Inferior parietal cortex (tissue), 1 donor: ENCODE results near the gene RETREG2.
"Not testable (repeated sequence)": the region's sequence is repeated elsewhere in the genome, so short reads cannot be mapped to it uniquely, and the experiment has no call there.

ENCODE experiments used
- DNase-seq: peaks from one replicate; pipeline ENCODE4 v3.0.0-alpha.2; 2016; ENCODE audit errors: extremely low spot score

RETREG2 gene

DNA sequence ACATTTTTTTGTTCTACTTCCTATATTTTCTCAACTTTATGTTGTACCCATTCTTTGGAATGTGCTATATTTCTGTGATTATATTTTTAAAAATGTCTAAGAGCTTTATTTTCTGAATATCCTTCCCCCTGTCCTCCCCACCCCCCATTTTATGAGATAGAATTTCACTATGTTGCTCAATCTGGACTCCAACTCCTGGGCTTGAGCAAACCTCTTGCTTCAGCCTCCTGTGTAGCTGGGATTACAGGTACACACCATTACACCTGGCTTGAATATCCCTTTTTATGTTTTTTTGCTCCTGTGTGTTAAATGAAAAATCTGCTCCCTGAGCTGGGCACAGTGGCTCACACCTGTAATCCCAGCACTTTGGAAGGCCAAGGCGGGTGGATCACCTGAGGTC lies 19.3 kb downstream of the RETREG2 start:
- DNase-seq: no peak

DNA sequence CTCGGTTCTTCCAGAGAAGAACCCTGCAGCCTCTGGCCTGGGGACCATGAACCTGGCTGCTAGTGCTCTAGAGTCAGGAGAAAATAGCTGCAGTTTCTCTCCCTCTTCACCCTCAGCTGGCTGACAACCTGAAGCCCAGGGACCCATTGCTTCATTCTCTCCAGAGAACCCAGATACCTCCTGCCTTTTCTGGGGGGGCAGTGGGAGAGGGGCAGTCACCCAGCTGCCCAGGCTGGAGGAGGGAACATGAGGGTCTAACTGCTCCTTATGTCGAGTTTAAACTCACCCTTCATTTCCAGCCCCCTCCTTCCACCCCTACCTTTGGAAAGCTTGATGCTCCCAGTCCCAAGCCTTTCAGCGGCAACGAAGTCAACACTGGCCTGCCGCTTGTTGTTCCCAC lies 20.9 kb downstream of the RETREG2 start:
- DNase-seq: no peak

DNA sequence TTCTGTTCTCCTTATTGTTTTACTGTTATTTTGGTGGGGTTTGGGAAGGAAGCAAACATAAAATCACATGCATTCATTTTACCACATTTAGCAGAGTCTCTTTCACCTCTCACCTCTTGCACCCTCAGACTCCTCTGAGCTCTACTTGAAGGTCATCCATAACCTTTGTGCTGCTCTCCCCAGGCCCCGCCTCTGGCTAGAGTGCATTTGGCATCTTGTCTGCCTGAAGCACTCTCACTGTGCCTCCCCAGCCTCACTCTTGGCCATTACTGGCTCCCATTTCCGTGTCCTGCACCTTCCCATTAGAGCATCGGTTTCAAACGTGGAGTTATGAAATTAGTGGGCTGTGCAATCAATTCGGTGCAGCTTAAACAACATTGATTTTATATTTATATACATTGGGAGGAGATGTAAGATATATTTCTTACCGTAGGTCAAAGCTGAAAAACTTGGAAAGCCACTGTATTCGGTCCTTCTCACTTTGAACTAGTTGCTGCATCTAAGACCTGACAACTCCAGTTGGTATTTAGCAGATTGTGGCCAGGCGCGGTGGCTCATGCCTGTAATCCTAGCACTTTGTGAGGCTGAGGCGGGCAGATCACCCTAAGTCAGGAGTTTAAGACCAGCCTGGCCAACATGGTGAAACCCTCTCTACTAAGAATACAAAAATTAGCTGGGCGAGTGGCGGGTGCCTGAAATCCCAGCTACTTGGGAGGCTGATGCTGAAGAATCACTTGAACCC lies 21.6 kb downstream of the RETREG2 start:
- no peak for DNase-seq

DNA sequence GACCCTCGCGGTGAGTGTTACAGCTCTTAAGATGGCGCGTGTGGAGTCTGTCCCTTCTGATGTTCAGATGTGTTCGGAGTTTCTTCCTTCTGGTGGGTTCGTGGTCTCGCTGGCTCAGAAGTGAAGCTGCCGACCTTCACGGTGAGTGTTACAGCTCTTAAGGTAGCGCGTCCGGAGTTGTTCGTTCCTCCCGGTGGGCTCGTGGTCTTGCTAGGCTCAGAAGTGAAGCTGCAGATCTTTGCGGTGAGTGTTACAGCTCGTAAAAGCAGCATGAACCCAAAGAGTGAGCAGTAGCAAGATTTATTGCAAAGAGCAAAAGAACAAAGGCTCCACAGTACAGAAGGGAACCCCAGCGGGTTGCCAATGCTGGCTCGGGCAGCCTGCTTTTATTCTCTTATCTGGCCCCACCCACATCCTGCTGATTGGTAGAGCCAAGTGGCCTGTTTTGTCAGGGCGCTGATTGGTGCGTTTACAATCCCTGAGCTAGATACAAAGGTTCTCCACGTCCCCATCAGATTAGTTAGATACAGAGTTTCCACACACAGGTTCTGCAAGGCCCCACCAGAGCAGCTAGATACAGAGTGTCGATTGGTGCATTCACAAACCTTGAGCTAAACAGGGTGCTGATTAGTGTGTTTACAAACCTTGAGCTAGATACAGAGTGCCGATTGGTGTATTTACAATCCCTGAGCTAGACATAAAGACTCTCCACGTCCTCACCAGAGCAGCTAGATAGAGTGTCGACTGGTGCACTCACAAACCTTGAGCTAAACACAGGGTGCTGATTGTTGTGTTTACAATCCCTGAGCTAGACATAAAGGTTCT lies 22.6 kb downstream of the RETREG2 start:
- not testable (repeated sequence) for DNase-seq

DNA sequence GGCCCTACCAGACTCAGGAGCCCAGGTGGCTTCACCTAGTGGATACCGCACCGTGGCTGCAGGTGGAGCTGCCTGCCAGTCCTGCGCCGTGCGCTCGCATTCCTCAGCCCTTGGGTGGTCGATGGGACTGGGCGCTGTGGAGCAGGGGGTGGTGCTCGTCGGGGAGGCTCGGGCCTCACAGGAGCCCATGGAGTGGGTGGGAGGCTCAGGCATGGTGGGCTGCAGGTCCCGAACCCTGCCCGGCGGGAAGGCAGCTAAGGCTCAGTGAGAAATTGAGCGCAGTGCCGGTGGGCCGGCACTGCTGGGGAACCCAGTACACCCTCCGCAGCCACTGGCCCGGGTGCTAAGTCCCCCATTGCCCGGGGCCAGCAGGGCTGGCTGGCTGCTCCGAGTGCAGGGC lies 23.3 kb downstream of the RETREG2 start:
- not testable (repeated sequence) for DNase-seq

DNA sequence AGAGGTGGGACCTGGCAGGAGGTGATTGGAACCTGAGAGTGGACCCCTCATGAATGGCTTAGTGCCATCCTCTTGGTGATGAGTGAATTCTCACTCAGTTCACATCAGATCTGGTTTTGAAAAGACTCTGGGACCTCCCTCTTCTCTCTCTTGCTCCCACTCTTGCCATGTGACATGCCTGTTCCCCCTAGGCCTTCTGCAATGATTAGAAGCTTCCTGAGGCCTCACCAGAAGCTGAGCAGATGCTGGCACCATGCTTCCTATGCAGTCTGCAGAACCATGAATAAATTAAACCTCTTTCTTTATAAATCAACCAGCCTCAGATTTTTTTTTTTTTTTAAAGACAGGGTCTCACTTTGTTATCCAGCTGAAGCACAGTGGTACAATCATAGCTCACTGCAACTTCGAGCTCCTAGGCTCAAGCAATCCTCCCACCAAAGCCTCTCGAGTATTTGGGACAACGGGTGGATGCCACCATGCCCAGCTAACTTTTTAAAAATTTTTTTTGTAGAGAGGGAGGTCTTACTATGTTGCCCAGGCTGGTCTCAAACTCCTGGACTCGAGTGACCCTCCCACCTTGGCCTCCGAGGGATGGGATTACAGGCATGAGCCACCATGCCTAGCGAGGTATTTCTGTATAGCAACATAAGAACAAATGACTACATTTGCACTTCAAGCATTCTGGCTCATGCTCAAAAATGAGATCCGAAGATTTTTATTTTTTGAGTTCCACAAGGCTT lies 26.5 kb downstream of the RETREG2 start:
- no peak for DNase-seq

DNA sequence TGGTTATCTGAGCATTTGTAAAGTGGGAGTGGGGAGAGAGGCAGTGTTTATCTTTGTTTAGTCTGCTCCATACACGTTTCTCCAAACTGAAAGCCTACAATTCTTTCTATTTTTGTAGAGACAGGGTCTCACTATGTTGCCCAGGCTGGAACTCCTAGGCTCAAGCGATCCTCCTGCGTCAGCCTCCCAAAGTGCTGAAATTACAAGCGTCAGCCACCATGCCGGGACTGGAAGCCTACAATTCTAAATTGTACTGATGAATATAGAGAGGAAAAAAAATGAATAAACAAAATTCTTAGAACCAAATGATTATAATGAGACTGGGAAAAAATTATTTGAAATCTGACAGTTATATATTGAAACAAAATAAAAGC lies 27.1 kb downstream of the RETREG2 start:
- no peak for DNase-seq

DNA sequence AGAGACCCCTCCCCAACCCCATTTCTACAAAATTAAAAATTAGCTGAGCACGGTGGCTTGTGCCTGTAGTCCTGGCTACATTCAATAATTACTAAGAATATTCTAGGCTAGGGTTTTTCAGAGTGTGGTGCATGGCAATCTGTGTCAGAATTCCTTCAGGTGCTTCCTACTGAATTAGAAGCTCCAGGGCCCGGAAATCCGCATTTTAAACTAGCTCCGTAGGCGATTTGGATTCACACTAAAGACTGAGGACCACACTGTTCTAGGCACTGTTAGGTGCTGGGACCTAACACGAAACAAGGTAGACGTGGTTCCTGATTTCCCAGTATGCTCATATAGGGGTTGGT lies 27.9 kb downstream of the RETREG2 start:
- DNase-seq: no peak

DNA sequence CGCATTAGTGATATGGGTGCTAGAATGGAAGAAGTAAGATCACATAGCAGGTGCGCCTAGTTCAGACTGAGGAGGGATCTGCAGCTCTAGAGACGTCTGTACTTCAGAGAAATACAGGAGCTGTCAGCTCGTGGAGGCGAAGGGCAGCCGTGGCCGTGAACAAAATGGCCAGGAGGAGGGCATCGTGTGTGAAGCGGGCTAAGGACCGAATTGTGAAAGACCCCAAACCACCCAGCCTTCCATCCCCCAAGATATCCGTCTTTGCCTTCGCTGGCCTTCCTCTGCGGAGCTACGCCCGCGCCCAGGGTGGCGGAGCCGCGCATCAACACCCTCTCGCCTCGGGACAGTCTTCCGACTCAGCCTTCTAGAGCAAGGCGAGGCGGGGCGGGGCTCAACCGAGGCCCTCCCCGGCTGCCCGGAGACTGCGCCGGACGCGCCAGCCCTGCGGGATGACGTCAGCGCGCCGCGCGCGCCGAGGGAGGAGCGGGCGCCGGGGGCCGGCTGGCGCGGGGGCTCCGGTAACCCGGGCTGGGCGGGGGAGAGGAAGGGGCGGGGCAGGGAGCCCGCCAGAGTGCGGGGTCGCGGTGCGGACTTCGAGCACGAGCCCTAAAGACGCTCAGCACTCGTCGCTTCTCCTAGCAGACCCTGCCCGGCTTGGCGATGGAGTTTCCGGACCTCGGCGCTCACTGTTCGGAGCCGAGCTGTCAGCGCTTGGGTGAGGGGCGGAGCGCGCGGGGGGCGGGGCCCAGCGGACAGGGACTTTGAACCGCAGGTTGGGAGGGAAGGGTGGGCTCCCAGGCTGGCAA lies 28.5 kb downstream of the RETREG2 start, which contains the start of gene ZFAND2B:
Gene ZFAND2B (plus strand): TSS at position 455 of the 806 bp plus-strand sequence. CDS start 206 bp downstream, at position 661.
- DNase-seq: peak; percentile 94

DNA sequence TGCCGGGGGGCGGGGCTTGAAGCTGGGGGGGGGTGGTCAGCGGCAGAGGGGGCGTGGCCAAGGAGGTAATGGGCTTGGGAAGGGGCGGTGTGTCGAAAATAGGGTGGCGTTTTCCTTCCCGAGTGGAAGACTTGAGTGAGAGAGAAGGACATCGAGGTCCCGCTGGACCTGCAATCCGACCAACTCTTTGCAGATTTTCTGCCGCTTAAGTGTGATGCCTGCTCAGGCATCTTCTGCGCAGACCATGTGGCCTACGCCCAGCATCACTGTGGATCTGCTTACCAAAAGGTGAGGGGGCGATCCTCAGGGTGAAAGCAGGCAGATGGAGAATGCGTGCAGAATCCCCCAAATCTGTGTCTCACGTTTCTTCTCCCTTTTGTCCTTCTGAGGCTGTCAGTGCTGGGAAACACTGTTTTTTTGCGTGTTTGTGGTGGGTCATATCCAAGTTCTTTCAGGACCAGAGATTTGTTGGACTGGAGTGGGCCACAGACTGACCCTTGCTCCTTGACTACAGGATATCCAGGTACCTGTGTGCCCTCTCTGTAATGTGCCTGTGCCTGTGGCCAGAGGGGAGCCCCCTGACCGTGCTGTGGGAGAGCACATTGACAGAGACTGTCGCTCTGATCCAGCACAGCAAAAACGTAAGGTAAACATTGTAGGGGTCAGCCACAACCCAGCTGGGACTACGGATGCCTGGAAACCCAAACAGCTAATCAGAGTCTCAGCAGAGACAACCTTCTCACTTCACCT lies 29.2 kb downstream of the RETREG2 start:
- DNase-seq: peak; percentile 43

DNA sequence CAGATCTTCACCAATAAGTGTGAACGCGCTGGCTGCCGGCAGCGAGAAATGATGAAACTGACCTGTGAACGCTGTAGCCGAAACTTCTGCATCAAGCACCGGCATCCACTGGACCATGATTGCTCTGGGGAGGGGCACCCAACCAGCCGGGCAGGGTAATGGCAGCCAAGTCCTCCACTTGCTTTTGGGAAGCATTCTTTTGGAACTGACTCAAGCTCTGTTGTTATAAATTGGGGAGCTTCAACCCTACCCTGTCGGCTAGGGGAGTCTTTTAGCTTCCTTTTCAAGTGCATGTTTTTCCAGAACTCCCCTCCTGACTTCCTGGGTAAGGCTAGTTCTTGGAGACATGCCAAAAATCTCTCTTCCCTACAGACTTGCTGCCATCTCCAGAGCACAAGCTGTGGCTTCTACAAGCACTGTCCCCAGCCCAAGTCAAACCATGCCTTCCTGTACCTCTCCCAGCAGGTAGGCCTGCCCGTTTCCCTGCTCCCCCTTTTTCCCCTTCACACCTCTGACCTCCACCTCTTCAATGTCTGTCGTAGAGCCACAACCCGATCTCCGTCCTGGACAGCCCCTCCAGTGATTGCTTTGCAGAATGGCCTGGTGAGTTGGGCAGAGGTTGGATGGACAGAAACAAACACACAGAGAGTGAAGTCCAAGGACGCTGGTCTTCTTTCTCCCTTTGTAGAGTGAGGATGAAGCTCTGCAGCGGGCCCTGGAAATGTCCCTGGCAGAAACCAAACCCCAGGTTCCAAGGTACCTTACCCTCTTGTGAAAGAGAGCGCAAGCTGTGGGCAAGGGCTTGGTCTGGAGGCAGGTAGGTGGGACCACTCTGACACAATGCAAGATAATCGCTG lies 30.0 kb downstream of the RETREG2 start:
- DNase-seq: no peak

DNA sequence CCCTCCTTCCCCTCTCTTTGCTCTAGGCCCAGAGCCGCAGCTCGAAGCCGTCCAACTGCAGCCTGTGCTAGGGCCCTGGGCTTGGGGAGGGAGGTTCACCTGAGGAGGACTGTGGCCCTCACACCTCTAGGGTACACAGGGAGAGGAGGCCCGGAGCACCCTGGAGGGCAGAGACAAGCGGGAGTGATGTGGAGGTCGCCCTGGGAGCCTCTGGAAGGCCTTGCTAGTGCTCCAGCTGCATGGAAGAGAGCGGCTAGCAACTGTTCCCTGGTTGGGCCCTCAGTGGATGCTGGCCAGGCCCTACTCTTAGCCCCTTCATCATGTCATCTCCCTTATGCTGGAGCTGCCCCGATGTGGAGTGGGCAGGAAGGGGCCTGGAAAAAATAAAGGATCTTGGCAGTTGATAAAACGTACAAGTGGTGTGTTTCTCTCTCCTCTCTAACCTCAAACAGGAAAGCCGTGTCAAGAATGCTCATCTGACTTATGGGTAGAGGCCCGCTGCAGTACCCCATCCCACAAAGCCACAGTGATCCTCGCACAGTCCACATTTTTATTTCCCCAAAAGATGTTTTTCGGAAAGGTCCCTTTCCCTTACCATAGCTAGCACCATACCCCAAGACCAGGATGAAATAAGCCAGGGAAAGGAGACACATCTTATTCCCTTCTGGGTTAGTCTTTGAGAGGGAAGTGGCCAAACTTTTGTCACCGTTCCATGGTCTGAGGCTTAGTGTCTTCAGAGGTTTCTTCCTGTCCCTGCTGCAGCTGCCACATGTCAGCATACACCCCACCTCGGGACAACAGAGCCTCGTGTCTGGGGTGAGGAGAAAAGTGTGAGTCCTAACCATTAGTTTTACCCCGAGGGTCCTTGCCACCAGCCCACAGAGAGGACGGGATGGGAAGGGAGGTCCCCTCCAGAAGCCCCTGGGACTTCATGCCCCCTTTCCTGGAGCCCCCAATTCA lies 31.4 kb downstream of the RETREG2 start:
- DNase-seq: no peak

DNA sequence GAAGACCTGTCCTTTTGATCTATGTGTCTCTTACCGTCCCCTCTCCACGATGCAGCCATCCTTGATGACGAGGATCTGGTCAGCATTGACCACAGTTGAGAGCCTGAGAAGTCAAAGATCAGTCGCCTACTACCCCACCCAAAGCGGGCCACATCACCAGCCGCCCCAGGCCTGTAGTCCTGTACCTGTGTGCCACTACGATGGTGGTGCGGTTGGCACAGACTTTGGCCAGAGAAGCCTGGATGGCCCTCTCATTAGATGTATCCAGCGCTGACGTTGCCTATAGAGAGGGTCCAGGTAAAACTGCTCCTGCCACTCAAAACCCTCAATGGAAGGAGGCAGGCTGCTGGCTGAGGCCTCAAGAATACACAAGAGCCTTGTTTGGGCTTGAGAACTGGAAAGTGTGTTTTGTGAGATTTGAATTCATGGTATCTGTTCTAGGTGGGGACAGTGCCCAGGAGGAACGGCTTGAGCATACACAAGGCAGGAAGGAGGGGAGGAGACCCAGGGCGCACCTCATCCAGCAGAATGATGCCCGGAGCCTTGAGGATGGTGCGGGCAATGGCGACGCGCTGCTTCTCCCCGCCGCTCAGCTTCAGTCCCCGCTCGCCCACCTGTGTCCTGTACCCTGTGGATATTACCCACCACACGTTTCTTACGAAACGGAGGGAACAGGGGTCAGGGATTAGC lies 32.3 kb downstream of the RETREG2 start:
- no peak for DNase-seq

DNA sequence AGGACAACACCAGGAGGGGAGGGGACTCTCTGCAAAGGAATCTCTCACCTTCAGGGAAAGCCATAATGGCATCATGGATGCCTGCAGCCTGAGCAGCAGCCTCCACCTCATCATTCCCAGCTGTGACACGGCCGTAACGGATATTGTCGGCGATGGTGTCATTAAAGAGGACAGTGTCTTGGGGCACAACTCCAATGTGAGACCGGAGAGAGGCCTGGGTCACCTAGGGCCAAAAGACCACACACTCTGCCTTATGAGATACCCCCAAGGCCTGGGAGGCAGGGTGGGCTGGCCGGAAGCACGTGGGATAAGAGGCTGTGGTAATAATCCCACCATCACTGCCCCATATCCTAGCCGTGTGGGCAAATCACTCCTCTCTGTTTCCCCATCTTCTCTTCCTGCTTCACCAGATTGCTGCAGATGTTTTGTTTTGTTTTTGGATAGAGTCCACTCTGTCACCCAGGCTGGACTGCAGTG lies 32.8 kb downstream of the RETREG2 start:
- no peak for DNase-seq

DNA sequence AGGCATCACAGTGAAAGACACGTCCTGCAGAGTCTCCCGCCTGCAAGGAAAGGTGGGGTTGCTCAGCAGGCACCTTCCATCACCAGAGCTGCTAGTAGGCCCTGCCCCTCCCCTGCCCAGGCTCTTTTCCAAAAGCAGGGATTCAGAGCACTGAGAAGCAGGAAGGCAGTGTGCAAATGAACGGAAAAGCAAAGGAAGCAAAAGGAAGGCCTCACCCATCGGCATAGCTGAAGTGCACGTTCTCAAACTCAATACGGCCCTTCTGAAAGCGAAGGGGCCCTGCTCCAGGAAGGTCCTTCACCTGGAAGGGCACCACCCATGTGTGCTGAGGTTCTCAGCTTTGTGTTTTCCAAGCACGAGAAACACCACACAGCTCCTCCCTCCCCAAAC lies 34.9 kb downstream of the RETREG2 start:
- DNase-seq: no peak

DNA sequence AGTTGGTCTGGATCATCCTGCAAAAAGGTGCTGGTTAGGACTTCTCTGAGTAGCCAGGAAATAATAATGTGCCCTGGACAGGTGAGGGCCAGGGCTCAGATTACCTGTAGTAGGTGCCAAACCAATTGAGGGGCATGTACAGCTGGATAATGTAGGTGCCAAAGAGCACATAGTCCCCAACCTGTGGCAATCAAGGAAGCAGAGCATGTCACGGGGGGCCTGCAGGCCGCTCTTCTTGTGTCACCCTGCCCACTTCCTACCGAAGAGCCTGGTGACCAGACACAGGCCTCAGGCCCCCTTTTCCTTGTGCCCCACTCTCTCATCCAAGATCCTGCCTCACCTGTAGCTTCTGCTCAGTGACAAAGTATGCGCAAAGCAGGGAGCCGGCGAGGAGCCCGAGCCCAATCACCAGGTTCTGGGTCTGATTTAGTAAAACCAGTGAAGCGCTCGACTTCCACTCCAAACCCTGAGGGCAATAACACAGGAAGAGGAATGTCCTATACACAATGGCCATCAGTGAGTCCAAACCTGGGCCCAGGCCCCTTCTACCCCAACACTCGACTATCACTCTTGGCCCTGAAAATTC lies 35.5 kb downstream of the RETREG2 start:
- DNase-seq: no peak

DNA sequence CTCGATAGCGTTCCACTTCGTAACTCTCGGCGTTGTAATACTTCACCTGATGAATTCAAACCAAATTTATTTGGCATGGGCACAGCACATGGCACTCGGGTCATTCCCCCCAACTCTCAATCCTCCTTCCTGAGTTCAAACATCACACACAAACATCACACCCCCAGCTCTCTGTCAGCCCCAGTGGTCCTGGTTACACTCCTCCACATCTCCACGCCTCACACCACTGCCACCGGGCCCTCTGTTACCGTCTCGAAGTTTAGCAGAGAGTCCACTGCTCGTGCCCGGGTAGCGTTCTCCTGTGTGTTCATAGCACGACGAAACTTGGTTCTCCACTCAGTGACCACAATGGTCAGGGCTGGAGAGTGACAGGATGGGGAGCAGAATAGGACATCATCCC lies 36.1 kb downstream of the RETREG2 start:
- DNase-seq: no peak

DNA sequence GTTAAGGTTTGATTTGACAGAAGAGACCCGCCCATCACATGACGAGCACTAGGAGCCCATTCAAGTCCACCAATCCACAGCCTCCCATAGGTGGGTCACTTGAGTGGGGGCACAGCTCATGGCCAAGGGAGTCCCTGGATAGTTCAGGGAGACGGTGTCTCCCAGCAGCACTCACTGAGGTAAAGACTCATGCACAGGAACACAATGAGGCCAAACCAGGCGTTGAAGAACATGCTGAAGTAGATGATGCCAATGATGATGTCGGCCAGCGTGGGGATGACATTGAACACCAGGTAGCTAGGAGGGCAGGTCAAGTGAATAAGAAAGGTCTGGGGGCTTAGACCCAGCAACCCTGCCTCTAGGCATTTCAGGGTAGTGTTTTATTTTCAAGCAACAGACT lies 36.7 kb downstream of the RETREG2 start:
- DNase-seq: no peak
